K562 (cell line): ENCODE measurements around the gene MCEMP1. TPM values are rescaled to one million over a fixed set of nuclear protein-coding genes. Genes with fewer than 3 reads are reported as not detected.

Experiments
- ATAC-seq: fragments of 200-7000 bp; cut with Tn5 transposase; 3 replicates; pipeline ENCODE4 v1.9.1; 2020; ENCODE audit warnings: moderate library complexity
- BruUV-seq: library from RNA; stranded (reverse); fragments of 400-500 nt; replicated peaks from 2 replicates; lab custom pipeline; 2021; lab: Mats Ljungman, UMichigan
- CTCF ChIA-PET: fragments of 300-600 bp; formaldehyde crosslinking; extraction: SDS; loops from one replicate; lab custom pipeline; 2021; ENCODE audit warnings: low intra/inter-chr PET ratio; lab: Yijun Ruan, JAX
- POLR2A ChIA-PET: fragments of 300-600, 350-650 bp; sonication (Branson Sonifier 250); formaldehyde crosslinking; extraction: SDS; loops from one replicate; lab custom pipeline; 2021; ENCODE audit warnings: antibody characterized with exemption, inconsistent platforms; lab: Yijun Ruan, JAX
- DNase-seq, 4 experiments: peaks; one replicate each; pipeline versions ENCODE4 v3.0.0 to v3.0.0-alpha.2; 2011 to 2018; ENCODE audit warnings: low spot score in 3 of 4, mixed read lengths in 3 of 4; ENCODE audit errors: extremely low read depth in 1 of 4
- FAIRE-seq: peaks from 2 replicates; lab custom pipeline; 2011; peaks lifted over from hg19 to GRCh38; lab: Jason Lieb, UNC
- H2AFZ ChIP-seq: 2 replicates; pipeline ENCODE4 v1.6.0; 2011; ENCODE audit warnings: low read depth, low read length, control low read depth, inconsistent platforms
- H3K27ac ChIP-seq: fragments of 200-600 bp; 3 replicates; pipeline ENCODE4 v1.8.0; 2011; ENCODE audit warnings: low read depth, mild to moderate bottlenecking, control low read depth, inconsistent platforms, low read length, moderate library complexity, mixed read lengths; ENCODE audit errors: extremely low read depth
- H3K27me3 ChIP-seq, 2 experiments: fragments of 300-600 bp in 1 of 2; 2 replicates in 1 of 2; 3 replicates in 1 of 2; pipeline versions ENCODE4 v1.6.0 to v1.8.0; 2011; ENCODE audit warnings: inconsistent platforms in 2 of 2, low read length in 2 of 2, mild to moderate bottlenecking in 1 of 2, mixed read lengths in 1 of 2, moderate library complexity in 1 of 2; ENCODE audit not compliant: control insufficient read depth in 2 of 2, insufficient read depth in 2 of 2
- H3K36me3 ChIP-seq: fragments of 300-600 bp; 3 replicates; pipeline ENCODE4 v1.8.0; 2011; ENCODE audit warnings: mild to moderate bottlenecking, low read length, inconsistent platforms; ENCODE audit not compliant: control insufficient read depth, insufficient read depth
- H3K4me1 ChIP-seq, 2 experiments: fragments of 200-600 bp in 1 of 2; replicated peaks in 1 of 2; 2 replicates in 1 of 2; 3 replicates in 1 of 2; pipeline versions ENCODE4 v1.5.1 to v1.8.0; 2011; ENCODE audit warnings: inconsistent platforms in 2 of 2, low read length in 2 of 2, mild to moderate bottlenecking in 1 of 2, mixed read lengths in 1 of 2, moderate library complexity in 1 of 2; ENCODE audit not compliant: control insufficient read depth in 2 of 2, insufficient read depth in 2 of 2
- H3K4me2 ChIP-seq: 2 replicates; pipeline ENCODE4 v1.6.1; 2011; ENCODE audit warnings: low read length, control low read depth, inconsistent platforms, mixed read lengths; ENCODE audit not compliant: insufficient read depth
- H3K4me3 ChIP-seq: fragments of 200-600 bp; sonication (generic), shearing (Covaris generic); 2 replicates; pipeline ENCODE4 v1.5.1; 2016; ENCODE audit warnings: control low read depth, inconsistent platforms
- H3K79me2 ChIP-seq: fragments of 200-600 bp; 3 replicates; pipeline ENCODE4 v1.8.0; 2011; ENCODE audit warnings: low read length, inconsistent platforms; ENCODE audit not compliant: control insufficient read depth, insufficient read depth
- H3K9ac ChIP-seq, 2 experiments: 2 replicates each; pipeline versions ENCODE4 v1.6.0 to v1.6.1; 2011; ENCODE audit warnings: low read depth in 2 of 2, low read length in 2 of 2, control low read depth in 1 of 2, inconsistent platforms in 1 of 2, mild to moderate bottlenecking in 1 of 2, mixed read lengths in 1 of 2; ENCODE audit not compliant: insufficient read depth in 1 of 2
- H3K9me1 ChIP-seq: one replicate; pipeline ENCODE4 v1.6.0; 2011; ENCODE audit warnings: inconsistent platforms, mild to moderate bottlenecking, low read length, moderate library complexity; ENCODE audit not compliant: control insufficient read depth, insufficient read depth
- H3K9me3 ChIP-seq: replicated peaks from 2 replicates; pipeline ENCODE4 v1.5.1; 2011; ENCODE audit warnings: low read depth, low read length, inconsistent platforms; ENCODE audit not compliant: control insufficient read depth, insufficient read depth
- H4K20me1 ChIP-seq: replicated peaks from 2 replicates; pipeline ENCODE4 v1.6.1; 2011; ENCODE audit warnings: low read length, inconsistent platforms, mixed read lengths; ENCODE audit not compliant: control insufficient read depth, insufficient read depth
- ADNP ChIP-seq: fragments of 200-800 bp; sonication (Bioruptor generic); IDR thresholded peaks from 2 replicates; pipeline ENCODE4 v1.6.1; 2016; ENCODE audit warnings: missing genetic modification characterization, missing compliant biosample characterization
- AFF4 ChIP-seq: sonication (generic); formaldehyde crosslinking; IDR thresholded peaks from 2 replicates; pipeline ENCODE4 v1.8.0; 2023; ENCODE audit warnings: mild to moderate bottlenecking, missing genetic modification reagents
- FOSL1 ChIP-seq: fragments of 200-800 bp; sonication (Bioruptor generic); conservative IDR thresholded peaks from 2 replicates; pipeline ENCODE4 v1.6.1; 2016; ENCODE audit warnings: missing genetic modification characterization, missing compliant biosample characterization
- KDM1A ChIP-seq, 2 experiments: fragments of 450-650 bp; IDR thresholded peaks; 2 replicates each; pipeline ENCODE4 v1.6.1; 2016; ENCODE audit warnings: mild to moderate bottlenecking in 2 of 2
- KDM2B ChIP-seq: fragments of 250-450 bp; sonication (Bioruptor Pico); IDR thresholded peaks from 2 replicates; pipeline ENCODE4 v1.8.0; 2021; ENCODE audit warnings: mild to moderate bottlenecking, moderate library complexity
- MLX ChIP-seq, 2 experiments: fragments of 450-650 bp in 1 of 2; sonication (generic) in 1 of 2; formaldehyde crosslinking; conservative IDR thresholded peaks; 2 replicates each; pipeline versions ENCODE4 v1.4.0 to v1.8.1; 2020 to 2022; ENCODE audit warnings: mild to moderate bottlenecking in 1 of 2, missing genetic modification reagents in 1 of 2
- PRDM10 ChIP-seq: fragments of 450-650 bp; IDR thresholded peaks from 2 replicates; pipeline ENCODE4 v1.6.1; 2018; ENCODE audit not compliant: partially characterized antibody
- RBFOX2 ChIP-seq: fragments of 200-400 bp; formaldehyde crosslinking; IDR thresholded peaks from 2 replicates; pipeline ENCODE4 v1.6.1; 2017; ENCODE audit warnings: low read depth, mild to moderate bottlenecking, low read length, moderate library complexity
- RBM22 ChIP-seq: fragments of 200-400 bp; formaldehyde crosslinking; IDR thresholded peaks from 2 replicates; pipeline ENCODE4 v1.6.1; 2018; ENCODE audit warnings: low read length, low read depth; ENCODE audit not compliant: poor library complexity, severe bottlenecking
- THRA ChIP-seq: fragments of 450-650 bp; IDR thresholded peaks from 2 replicates; pipeline ENCODE4 v1.6.1; 2017; ENCODE audit warnings: mild to moderate bottlenecking, moderate library complexity
- ZNF212 ChIP-seq: fragments of 450-650 bp; formaldehyde crosslinking; IDR thresholded peaks from 2 replicates; pipeline ENCODE4 v1.4.0; 2020; ENCODE audit warnings: mild to moderate bottlenecking
- WGBS: fragments of 100-300 bp; shearing (Covaris generic); methylation state at CpG from one replicate; pipeline ENCODE4 v1.1.6; 2016; ENCODE audit warnings: low coverage, mixed read lengths; ENCODE audit not compliant: insufficient coverage; ENCODE audit errors: missing lambda C conversion rate; 5-methylcytosine and 5-hydroxymethylcytosine counted together
- in situ Hi-C: fragments of 300-500 bp; cut with MboI; formaldehyde crosslinking; loops from 4 replicates; pipeline ENCODE4 v1.15.0; 2018; ENCODE audit warnings: inconsistent platforms, mixed read lengths
- intact Hi-C: fragments of 100-400 bp; cut with micrococcal nuclease; formaldehyde crosslinking; loops from 2 replicates; pipeline ENCODE4 v1.14.2; 2022
- polyA plus RNA-seq, 8 experiments: library from polyadenylated mRNA; depleted of rRNA in 4 of 8; stranded (reverse) in 5 of 8; unstranded in 3 of 8; fragments of >200 nt; fragmentation: Nextera tagmentation in 2 of 8; fragmentation: Illumina TruSeq in 1 of 8; extraction: Ambion mirVana in 2 of 8; extraction: Trizol in 1 of 8; gene quantifications; 2 replicates each; pipeline versions ENCODE4 v1.2.1 to v1.2.3, GENCODE V29; 2011 to 2014; ENCODE audit warnings: inconsistent platforms in 1 of 8, missing spikeins in 1 of 8
- total RNA-seq, 7 experiments: library from RNA; depleted of rRNA in 6 of 7; stranded (reverse); fragments of >200 nt in 6 of 7; fragmentation: Illumina TruSeq in 2 of 7; extraction: Trizol in 2 of 7; gene quantifications; 2 replicates each; pipeline versions ENCODE4 v1.2.1 to v1.2.3, GENCODE V29; 2011 to 2021; ENCODE audit warnings: low replicate concordance in 1 of 7

Gene MCEMP1
- total and polyA plus RNA-seq, 9 of the 15 experiments (the other 6 are each of a cell fraction or from before 2014, with no cell fraction given): 0.11 to 1.8 (median 0.51) TPM

- Histone ChIP-seq H3K36me3 (peaks cover 42% of the 10 kb centered on the region; the same call in 2 of the 3 replicates), H3K9me3 (no peaks in the 10 kb centered on the region), H3K9me1 (no peaks in the 10 kb centered on the region), H4K20me1 (no peaks in the 10 kb centered on the region), H2AFZ (peak overlapping the region; percentile 78), H3K4me1 (peaks cover 8 to 33% of the 10 kb centered on the region in 2 experiments; a peak in 4 of 5 replicates), H3K4me2 (peak overlapping the region; percentile 99), H3K4me3 (peak overlapping the region; percentile 89), H3K27ac (peak overlapping the region; percentile 77), H3K79me2 (peaks cover 49% of the 10 kb centered on the region), H3K27me3 (no peaks in the 10 kb centered on the region), H3K9ac (peak overlapping the region; percentile 95)
- in situ Hi-C loops (no loop called here), intact Hi-C loops (no loop called here)
- no peak for FAIRE-seq
- under 1% methylated on average over 15 of the region's 15 CpGs for WGBS
- peak in 3 of 4 experiments; percentile 41 to 51 (median 47) for DNase-seq
- ATAC-seq: no peak
- POLR2A ChIA-PET: interaction anchor here (0.6 to 4.8 kb wide), 7 partner anchors 9 to 279 kb away, joined by 3 to 22 read pairs (median 5); partner anchors contain the start of gene MCOLN1
- CTCF ChIA-PET: no interaction called here
- TSS peak; percentile 81 for BruUV-seq
- TF ChIP-seq ADNP (tag) (no peak), PRDM10 (no peak), RBFOX2 (no peak), MLX (CRISPR knock-in tag; conservative IDR thresholded peaks at IDR 0.05) (no peak), KDM2B (CRISPR knock-in tag) (no peak), ZNF212 (no peak), THRA (no peak), FOSL1 (no peak), AFF4 (CRISPR knock-in tag) (0 out of 2 replicates have a peak, but pooled peaks have one; percentile 44), RBM22 (no peak), KDM1A (IDR thresholded peaks at IDR 0.05) (no peak)
These were observed 48.1 kb upstream of the MCEMP1 start for GRCh38 chr19:7628589-7629311.
